Measurements from ENCODE around the gene CCDC74A.

DNA sequence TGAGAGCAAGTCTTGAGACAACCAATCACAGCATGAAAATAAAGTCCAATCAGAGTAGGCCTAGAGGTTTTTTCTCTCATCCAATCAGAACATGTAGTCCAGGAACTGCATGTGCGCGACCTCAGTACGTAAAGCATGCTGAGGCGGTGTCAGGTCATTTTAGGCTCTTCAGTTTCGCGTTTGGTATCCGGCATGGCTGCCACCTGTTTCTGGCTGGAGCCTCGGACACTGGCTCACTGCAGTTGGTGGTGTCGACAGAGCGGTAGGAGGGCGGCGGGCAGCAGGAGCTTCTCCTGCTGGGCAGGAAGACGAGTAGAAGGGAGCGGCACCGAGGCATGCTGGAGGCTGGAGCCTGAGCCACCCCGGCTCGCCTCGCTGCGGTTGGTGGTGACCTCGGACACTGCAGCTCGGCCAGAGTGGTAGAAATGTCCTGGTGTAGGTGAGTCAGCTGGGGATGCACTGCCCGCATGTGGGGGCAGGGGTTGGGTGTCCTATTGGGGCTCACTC lies 15.8 kb downstream of the CCDC74A start:
- TF ChIP-seq BHLHE40 (IDR thresholded peaks at IDR 0.05; ENCODE audit: borderline replicate concordance) (no peak), NFRKB (IDR thresholded peaks at IDR 0.05) (no peak)
